LNCaP clone FGC (cell line): ENCODE data around the gene GABARAPL1.
"Not testable (repeated sequence)": the region's sequence is repeated elsewhere in the genome, so short reads cannot be mapped to it uniquely, and the experiment has no call there.

Experiments used
- DNase-seq: peaks from one replicate; pipeline ENCODE4 v3.0.0-alpha.2; 2011; ENCODE audit warnings: low read depth
- H3K4me3 ChIP-seq: 2 replicates; pipeline ENCODE4 v1.5.1; 2011; ENCODE audit warnings: mild to moderate bottlenecking, low read depth, low read length, control low read depth
- TF ChIP-seq, protein P1 (sequence below): IDR thresholded peaks from 2 replicates; pipeline ENCODE4 v1.5.1; 2012; ENCODE audit warnings: mild to moderate bottlenecking; ENCODE audit not compliant: control insufficient read depth, insufficient read depth; ENCODE audit errors: extremely low read depth

The GABARAPL1 gene

GRCh38 chr12:10221846-10222245 lies 9.2 kb downstream of the GABARAPL1 start:
- TF ChIP-seq, protein P1, sequence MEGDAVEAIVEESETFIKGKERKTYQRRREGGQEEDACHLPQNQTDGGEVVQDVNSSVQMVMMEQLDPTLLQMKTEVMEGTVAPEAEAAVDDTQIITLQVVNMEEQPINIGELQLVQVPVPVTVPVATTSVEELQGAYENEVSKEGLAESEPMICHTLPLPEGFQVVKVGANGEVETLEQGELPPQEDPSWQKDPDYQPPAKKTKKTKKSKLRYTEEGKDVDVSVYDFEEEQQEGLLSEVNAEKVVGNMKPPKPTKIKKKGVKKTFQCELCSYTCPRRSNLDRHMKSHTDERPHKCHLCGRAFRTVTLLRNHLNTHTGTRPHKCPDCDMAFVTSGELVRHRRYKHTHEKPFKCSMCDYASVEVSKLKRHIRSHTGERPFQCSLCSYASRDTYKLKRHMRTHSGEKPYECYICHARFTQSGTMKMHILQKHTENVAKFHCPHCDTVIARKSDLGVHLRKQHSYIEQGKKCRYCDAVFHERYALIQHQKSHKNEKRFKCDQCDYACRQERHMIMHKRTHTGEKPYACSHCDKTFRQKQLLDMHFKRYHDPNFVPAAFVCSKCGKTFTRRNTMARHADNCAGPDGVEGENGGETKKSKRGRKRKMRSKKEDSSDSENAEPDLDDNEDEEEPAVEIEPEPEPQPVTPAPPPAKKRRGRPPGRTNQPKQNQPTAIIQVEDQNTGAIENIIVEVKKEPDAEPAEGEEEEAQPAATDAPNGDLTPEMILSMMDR, result no peak
- no peak for DNase-seq
- no peak overlapping the region for H3K4me3 ChIP-seq

DNA sequence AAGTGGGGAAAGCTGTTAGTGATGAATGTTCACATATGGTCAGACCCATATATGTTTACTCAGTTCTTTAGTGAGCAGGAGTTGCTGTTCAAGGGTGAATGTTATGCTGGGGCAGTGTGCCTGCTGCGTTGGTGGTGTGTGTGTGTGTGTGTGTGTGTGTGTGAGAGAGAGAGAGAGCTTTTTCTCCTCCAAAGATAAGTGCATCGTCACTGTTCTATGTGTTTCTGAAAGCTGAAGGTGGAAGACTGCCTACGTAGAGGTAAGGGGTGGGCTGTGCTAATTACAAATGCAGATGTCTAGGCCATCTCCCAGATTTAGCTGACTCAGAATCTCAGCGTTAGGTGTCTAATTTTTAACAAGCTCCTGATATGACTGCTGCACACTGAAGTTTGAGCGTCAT lies 10.5 kb downstream of the GABARAPL1 start:
- DNase-seq, result no peak
- TF ChIP-seq, protein P1, result no peak
- H3K4me3 ChIP-seq, result no peak overlapping the region

DNA sequence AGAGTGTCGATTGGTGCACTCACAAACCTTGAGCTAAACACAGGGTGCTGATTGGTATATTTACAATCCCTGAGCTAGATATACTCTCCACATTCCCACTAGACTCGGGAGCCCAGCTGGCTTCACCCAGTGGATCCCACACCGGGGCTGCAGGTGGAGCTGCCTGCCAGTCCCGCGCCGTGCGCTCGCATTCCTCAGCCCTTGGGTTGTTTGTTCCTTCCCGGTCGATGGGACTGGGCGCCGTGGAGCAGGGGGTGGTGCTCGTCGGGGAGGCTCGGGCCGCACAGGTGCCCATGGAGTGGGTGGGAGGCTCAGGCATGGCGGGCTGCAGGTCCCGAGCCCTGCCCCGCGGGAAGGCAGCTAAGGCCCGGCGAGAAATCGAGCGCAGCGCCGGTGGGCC lies 12.7 kb downstream of the GABARAPL1 start:
- not testable (repeated sequence) for H3K4me3 ChIP-seq, DNase-seq

DNA sequence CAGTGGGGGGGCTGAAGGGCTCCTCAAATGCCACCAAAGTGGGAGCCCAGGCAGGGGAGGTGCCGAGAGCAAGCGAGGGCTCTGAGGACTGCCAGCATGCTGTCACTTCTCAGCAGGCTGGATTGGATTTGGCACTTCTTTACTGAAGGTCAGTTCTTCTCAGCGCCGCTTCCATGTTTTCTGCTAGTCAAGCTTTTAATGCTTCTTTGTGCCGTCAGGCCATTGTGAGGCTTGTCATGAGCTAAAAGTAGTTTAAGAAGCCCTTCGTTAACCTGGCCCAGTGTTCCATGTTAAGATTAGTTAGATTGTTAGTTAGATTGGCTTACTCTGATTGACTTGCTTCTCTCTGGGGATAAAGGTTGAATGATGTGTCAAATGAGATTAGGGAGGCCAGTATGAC lies 13.4 kb downstream of the GABARAPL1 start:
- DNase-seq, result no peak
- TF ChIP-seq, protein P1, result no peak
- no peak overlapping the region for H3K4me3 ChIP-seq

- no peak overlapping the region for H3K4me3 ChIP-seq
- no peak for DNase-seq
- TF ChIP-seq, protein P1, result no peak
Observed at GRCh38 chr12:10226731-10227130, 14.1 kb downstream of the GABARAPL1 start.

GRCh38 chr12:10227648-10228047 lies 15.0 kb downstream of the GABARAPL1 start:
- TF ChIP-seq, protein P1, result no peak
- DNase-seq, result no peak
- no peak overlapping the region for H3K4me3 ChIP-seq

DNA sequence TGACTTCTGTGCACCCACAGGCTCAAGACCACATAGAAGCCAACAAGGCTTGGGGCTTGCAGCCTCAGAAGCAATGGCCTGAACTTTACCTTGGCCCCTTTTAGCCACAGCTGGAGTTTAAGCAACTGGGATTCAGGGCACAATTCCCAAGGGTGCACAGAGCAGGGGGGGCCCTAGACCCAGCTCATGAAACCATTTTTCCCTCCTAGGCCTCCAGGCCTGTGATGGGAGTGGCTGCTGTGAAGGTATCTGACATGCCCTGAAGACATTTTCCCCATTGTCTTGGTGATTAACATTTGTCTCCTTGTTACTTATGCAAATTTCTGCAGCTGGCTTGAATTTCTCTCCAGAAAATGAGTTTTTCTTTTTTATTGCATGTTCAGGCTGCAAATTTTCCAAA lies 21.9 kb downstream of the GABARAPL1 start:
- TF ChIP-seq, protein P1, result no peak
- H3K4me3 ChIP-seq, result no peak overlapping the region
- no peak for DNase-seq
